ENCODE measurements around the gene EXD1.

EXD1 gene

DNA sequence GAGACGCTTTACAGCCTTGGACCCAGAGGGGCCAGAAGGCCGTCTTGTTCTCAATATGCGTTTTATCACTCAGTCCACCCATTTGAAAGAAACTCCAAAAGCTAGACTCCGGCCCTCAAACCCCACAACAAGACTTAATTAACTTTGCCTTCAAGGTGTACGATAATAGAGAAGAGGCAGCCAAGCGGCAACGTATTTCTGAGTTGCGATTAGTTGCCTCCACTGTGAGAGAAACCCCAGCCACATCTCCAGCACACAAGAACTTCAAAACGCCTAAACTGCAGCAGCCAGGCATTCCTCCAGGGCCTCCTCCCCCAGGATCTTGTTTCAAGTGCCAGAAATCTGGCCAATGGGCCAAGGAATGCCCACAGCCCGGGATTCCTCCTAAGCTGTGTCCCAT is 97.1 kb downstream of the EXD1 start:
- in situ Hi-C loops (cut with HindIII; ENCODE audit: low sequenced_read_pairs) = no loop called here
- H3K4me3 ChIP-seq (ENCODE audit: low read depth, low read length) = no peak overlapping the region
- TF ChIP-seq, protein P1, sequence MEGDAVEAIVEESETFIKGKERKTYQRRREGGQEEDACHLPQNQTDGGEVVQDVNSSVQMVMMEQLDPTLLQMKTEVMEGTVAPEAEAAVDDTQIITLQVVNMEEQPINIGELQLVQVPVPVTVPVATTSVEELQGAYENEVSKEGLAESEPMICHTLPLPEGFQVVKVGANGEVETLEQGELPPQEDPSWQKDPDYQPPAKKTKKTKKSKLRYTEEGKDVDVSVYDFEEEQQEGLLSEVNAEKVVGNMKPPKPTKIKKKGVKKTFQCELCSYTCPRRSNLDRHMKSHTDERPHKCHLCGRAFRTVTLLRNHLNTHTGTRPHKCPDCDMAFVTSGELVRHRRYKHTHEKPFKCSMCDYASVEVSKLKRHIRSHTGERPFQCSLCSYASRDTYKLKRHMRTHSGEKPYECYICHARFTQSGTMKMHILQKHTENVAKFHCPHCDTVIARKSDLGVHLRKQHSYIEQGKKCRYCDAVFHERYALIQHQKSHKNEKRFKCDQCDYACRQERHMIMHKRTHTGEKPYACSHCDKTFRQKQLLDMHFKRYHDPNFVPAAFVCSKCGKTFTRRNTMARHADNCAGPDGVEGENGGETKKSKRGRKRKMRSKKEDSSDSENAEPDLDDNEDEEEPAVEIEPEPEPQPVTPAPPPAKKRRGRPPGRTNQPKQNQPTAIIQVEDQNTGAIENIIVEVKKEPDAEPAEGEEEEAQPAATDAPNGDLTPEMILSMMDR (IDR thresholded peaks at IDR 0.05; ENCODE audit: low read depth, low read length, missing control alignments) = no peak
- no peak for DNase-seq (ENCODE audit: low read depth)
